ENCODE measurements around the gene RTN4IP1.

RTN4IP1 gene

DNA sequence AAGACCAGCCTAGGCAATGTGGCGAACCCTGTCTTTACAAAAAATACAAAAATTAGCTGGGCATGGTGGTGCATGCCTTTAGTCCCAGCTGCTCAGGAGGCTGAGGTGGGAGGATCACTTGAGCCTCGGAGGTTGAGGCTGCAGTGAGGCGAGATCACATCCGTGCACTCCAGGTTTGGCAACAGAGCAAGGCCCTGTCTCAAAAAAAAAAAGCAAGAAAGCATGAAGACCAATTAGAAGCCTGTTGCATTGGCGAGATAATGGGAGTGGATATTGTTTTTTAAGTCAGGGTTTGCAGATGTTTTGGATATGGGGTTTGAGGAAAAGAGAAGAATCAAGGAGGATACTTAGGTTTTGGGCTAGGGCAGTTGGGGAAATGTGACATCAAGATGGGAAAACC is 5.3 kb upstream of the RTN4IP1 start:
- DNase-seq = no peak
- Histone ChIP-seq H2AFZ (ENCODE audit: low read length) (no peak overlapping the region), H4K20me1 (ENCODE audit: insufficient read depth, low read length) (no peaks in the 10 kb centered on the region), H3K4me2 (ENCODE audit: low read depth, low read length) (no peak overlapping the region), H3K9me2 (replicated peaks; ENCODE audit: insufficient read depth, low read length) (no peaks in the 10 kb centered on the region), H3K4me1 (ENCODE audit: low read length) (no peaks in the 10 kb centered on the region), H3K9ac (ENCODE audit: low read length) (no peak overlapping the region), H3K9me3 (replicated peaks; ENCODE audit: insufficient read depth, low read length) (no peaks in the 10 kb centered on the region), H3K27me3 (replicated peaks; ENCODE audit: insufficient read depth, low read length) (no peaks in the 10 kb centered on the region), H3K4me3 (ENCODE audit: low read length) (no peak overlapping the region), H3K27ac (ENCODE audit: low read length) (no peak overlapping the region), H3K79me2 (ENCODE audit: low read length) (peaks cover 71% of the 10 kb centered on the region), H3K36me3 (replicated peaks; ENCODE audit: insufficient read depth, low read length) (no peaks in the 10 kb centered on the region), H3F3A (ENCODE audit: insufficient read depth, low read length) (no peaks in the 10 kb centered on the region)
- TF ChIP-seq EZH2phosphoT487 (IDR thresholded peaks at IDR 0.05; ENCODE audit: low read length) (no peak), EZH2 (optimal IDR thresholded peaks at IDR 0.05; ENCODE audit: low read depth, low read length) (no peak)
- TF ChIP-seq, protein P1, sequence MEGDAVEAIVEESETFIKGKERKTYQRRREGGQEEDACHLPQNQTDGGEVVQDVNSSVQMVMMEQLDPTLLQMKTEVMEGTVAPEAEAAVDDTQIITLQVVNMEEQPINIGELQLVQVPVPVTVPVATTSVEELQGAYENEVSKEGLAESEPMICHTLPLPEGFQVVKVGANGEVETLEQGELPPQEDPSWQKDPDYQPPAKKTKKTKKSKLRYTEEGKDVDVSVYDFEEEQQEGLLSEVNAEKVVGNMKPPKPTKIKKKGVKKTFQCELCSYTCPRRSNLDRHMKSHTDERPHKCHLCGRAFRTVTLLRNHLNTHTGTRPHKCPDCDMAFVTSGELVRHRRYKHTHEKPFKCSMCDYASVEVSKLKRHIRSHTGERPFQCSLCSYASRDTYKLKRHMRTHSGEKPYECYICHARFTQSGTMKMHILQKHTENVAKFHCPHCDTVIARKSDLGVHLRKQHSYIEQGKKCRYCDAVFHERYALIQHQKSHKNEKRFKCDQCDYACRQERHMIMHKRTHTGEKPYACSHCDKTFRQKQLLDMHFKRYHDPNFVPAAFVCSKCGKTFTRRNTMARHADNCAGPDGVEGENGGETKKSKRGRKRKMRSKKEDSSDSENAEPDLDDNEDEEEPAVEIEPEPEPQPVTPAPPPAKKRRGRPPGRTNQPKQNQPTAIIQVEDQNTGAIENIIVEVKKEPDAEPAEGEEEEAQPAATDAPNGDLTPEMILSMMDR (IDR thresholded peaks at IDR 0.05; ENCODE audit: low read length) = no peak

DNA sequence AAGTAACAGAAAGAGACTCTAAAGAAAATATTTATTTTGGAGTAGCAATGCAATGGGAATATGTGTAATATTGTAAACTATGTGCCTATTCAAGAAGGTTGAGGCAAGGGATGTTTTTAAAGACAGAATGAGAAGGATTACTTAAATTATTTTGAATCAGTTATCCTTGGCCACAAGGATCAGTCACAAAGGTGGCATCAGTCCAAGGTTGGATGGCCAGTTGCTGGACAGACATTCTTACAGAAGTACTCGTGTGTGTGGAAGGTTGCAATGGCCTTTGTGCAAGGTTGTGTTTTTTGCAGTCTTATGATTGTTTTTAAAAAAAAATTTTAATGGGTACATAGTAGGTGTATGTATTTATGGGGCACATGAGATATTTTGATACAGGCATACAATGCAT is 2.0 kb upstream of the RTN4IP1 start:
- no peak for DNase-seq
- H3K4me1 ChIP-seq (ENCODE audit: low read length) = peaks cover 7% of the 10 kb centered on the region; the same call in 1 of the 2 replicates

DNA sequence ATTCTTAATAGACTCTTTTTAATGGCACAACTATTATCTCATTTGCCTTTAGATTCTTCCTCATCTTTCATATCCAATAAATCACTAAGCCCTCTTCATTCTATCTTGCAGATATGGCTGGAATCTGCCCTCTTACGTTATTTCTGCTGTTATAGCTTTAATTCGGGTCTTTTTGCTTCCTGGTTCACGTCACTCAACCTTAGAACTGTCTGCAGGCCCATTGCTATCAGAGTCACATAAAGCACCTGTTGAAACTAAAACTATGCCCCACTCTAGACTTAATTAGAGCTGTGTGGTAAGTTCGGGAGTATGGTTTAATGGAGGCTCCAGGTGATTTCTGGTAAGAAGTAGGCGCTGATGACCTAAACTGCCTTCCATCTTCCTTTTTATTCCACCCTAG is 1.1 kb upstream of the RTN4IP1 start:
- Histone ChIP-seq H3K9me2 (replicated peaks; ENCODE audit: insufficient read depth, low read length) (no peaks in the 10 kb centered on the region), H3K4me3 (ENCODE audit: low read length) (peak overlapping the region; percentile 93), H3F3A (ENCODE audit: insufficient read depth, low read length) (peaks cover 10% of the 10 kb centered on the region; the same call in 1 of the 2 replicates), H3K36me3 (replicated peaks; ENCODE audit: insufficient read depth, low read length) (no peaks in the 10 kb centered on the region), H3K79me2 (ENCODE audit: low read length) (peaks cover 54% of the 10 kb centered on the region), H3K27me3 (replicated peaks; ENCODE audit: insufficient read depth, low read length) (no peaks in the 10 kb centered on the region), H3K9ac (ENCODE audit: low read length) (peak overlapping the region; percentile 83; the same call in 1 of the 2 replicates), H2AFZ (ENCODE audit: low read length) (peak overlapping the region; percentile 85; the same call in 1 of the 2 replicates), H3K9me3 (replicated peaks; ENCODE audit: insufficient read depth, low read length) (no peaks in the 10 kb centered on the region), H4K20me1 (ENCODE audit: insufficient read depth, low read length) (no peaks in the 10 kb centered on the region), H3K4me1 (ENCODE audit: low read length) (peaks cover 7% of the 10 kb centered on the region; the same call in 1 of the 2 replicates), H3K4me2 (ENCODE audit: low read depth, low read length) (peak overlapping the region; percentile 79), H3K27ac (ENCODE audit: low read length) (no peak overlapping the region)
- TF ChIP-seq, protein P1 (IDR thresholded peaks at IDR 0.05; ENCODE audit: low read length) = no peak
- TF ChIP-seq EZH2 (optimal IDR thresholded peaks at IDR 0.05; ENCODE audit: low read depth, low read length) (no peak), EZH2phosphoT487 (IDR thresholded peaks at IDR 0.05; ENCODE audit: low read length) (no peak)
- DNase-seq = peak; percentile 12

More for the DNA sequence above, 2.0 kb upstream of the RTN4IP1 start:
- Histone ChIP-seq H2AFZ (ENCODE audit: low read length) (no peak overlapping the region), H3F3A (ENCODE audit: insufficient read depth, low read length) (peaks cover 10% of the 10 kb centered on the region; the same call in 1 of the 2 replicates), H3K9ac (ENCODE audit: low read length) (no peak overlapping the region), H3K27me3 (replicated peaks; ENCODE audit: insufficient read depth, low read length) (no peaks in the 10 kb centered on the region), H4K20me1 (ENCODE audit: insufficient read depth, low read length) (no peaks in the 10 kb centered on the region), H3K4me2 (ENCODE audit: low read depth, low read length) (no peak overlapping the region), H3K27ac (ENCODE audit: low read length) (no peak overlapping the region), H3K9me3 (replicated peaks; ENCODE audit: insufficient read depth, low read length) (no peaks in the 10 kb centered on the region), H3K4me3 (ENCODE audit: low read length) (no peak overlapping the region), H3K36me3 (replicated peaks; ENCODE audit: insufficient read depth, low read length) (no peaks in the 10 kb centered on the region), H3K79me2 (ENCODE audit: low read length) (peaks cover 54% of the 10 kb centered on the region), H3K9me2 (replicated peaks; ENCODE audit: insufficient read depth, low read length) (no peaks in the 10 kb centered on the region)
- TF ChIP-seq EZH2 (optimal IDR thresholded peaks at IDR 0.05; ENCODE audit: low read depth, low read length) = no peak
- TF ChIP-seq, protein P1 (IDR thresholded peaks at IDR 0.05; ENCODE audit: low read length) = no peak
- no peak for TF ChIP-seq EZH2phosphoT487 (IDR thresholded peaks at IDR 0.05; ENCODE audit: low read length)

Data from MM.1S (cell line).